Gastrocnemius medialis (tissue), 4 donors: ENCODE results near the gene TTC3.

Experiments used
- POLR2A ChIP-seq, 2 donors: fragments of 450-650 bp; IDR thresholded peaks; one replicate each; pipeline ENCODE4 v1.6.1; 2017; ENCODE audit warnings: antibody characterized with exemption in 2 of 2, mild to moderate bottlenecking in 2 of 2, moderate library complexity in 2 of 2
- TF ChIP-seq, protein P1 (sequence below), 5 experiments: fragments of 450-650 bp in 3 of 5; fragments of 200-600 bp in 2 of 5; sonication (generic) in 2 of 5; IDR thresholded peaks in 4 of 5; conservative IDR thresholded peaks in 1 of 5; 1 replicate in 4 of 5; 2 replicates in 1 of 5; pipeline ENCODE4 v1.5.1; 2016 to 2019; ENCODE audit warnings: antibody characterized with exemption in 5 of 5, mild to moderate bottlenecking in 3 of 5, moderate library complexity in 3 of 5

DNA sequence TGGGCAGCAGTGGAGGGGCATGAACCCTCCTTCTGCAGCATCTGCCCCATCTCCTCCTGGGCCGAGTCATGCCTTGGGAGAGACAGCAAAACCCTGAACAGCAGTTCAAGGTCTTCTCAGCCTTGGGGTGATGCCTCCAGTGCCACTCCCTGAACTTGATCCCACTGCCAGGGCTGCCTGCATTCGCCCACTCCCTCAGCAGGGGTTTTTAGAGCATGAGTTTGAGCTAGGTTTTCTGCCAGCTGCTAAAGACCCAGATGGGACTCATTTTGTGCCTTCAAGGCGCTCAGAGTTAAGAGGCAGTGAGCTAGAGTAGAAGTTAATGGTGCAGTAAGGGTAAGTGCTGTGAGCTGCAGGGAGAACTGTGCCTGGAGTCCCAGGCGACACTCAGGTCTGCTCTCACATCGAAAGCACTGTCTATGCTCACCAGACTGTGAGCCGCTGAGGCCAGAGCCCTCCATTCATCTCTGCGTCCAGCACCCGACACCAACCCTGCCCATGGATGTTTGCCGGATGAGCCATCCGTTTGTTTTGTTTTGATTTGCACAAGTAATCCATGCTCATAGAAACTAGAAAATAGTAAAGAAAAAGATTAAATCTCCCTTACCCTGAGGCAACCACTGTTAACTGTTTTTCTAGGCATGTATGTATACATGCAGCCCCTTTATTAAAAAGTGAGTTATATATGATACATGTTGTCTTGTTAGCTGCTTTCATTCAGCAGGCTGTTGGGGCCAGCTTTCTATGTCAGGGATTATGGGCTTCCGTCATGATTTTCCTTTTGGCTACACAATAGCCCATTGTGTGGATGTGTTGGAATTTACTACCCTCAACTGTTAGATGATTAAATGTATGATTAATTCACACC is 126.2 kb downstream of the TTC3 start:
- TF ChIP-seq, protein P1, sequence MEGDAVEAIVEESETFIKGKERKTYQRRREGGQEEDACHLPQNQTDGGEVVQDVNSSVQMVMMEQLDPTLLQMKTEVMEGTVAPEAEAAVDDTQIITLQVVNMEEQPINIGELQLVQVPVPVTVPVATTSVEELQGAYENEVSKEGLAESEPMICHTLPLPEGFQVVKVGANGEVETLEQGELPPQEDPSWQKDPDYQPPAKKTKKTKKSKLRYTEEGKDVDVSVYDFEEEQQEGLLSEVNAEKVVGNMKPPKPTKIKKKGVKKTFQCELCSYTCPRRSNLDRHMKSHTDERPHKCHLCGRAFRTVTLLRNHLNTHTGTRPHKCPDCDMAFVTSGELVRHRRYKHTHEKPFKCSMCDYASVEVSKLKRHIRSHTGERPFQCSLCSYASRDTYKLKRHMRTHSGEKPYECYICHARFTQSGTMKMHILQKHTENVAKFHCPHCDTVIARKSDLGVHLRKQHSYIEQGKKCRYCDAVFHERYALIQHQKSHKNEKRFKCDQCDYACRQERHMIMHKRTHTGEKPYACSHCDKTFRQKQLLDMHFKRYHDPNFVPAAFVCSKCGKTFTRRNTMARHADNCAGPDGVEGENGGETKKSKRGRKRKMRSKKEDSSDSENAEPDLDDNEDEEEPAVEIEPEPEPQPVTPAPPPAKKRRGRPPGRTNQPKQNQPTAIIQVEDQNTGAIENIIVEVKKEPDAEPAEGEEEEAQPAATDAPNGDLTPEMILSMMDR (IDR thresholded peaks at IDR 0.05 in 4 of 5, conservative IDR thresholded peaks at IDR 0.05 in 1 of 5), result no peak
- TF ChIP-seq POLR2A (IDR thresholded peaks at IDR 0.05), result no peak
